Medulla oblongata (tissue), 1 donor: Measurements from ENCODE around the gene MLANA.
"Not testable (repeated sequence)": the region's sequence is repeated elsewhere in the genome, so short reads cannot be mapped to it uniquely, and the experiment has no call there.

Experiments
- DNase-seq: peaks from one replicate; pipeline ENCODE4 v3.0.0-alpha.2; 2015; ENCODE audit errors: extremely low spot score

Gene MLANA

GRCh38 chr9:5869315-5870019 is 21.2 kb upstream of the MLANA start:
- no peak for DNase-seq

DNA sequence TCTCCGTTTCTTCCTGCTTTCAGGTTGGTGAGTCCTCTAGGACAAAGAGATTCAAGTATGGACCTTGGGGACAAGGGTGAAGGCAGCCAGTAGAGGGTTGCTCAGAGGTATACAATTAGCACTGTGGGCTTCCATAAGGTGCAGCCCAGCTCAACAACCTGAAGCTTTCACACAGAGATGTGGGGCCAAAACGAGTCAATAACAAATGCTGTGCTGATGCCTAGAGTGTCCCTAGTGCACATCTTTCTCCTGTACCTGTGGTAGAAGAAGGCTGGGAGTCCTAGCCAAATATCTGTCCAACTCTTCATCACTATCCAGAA is 20.7 kb upstream of the MLANA start:
- no peak for DNase-seq

DNA sequence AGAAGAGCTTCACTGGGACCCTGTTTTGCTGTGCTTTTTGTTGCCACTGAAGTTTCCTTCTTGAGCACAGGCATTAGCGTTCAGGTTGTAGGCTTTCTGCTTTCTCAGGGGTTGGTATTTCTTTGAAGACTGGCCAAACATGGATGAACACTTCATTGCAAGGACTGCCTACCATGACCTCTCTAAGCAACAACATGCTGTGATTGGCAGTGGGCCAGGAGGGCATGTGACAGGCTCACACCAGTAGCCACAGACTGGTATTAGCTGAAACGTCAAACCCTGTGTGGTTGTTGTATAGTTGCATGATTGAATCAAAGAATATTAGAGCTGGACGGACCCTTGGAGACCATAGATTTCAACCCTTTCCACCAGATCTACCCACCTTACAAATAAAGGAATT is 20.0 kb upstream of the MLANA start:
- DNase-seq = no peak

- no peak for DNase-seq
These were observed 18.9 kb upstream of the MLANA start for GRCh38 chr9:5871785-5872184.

DNA sequence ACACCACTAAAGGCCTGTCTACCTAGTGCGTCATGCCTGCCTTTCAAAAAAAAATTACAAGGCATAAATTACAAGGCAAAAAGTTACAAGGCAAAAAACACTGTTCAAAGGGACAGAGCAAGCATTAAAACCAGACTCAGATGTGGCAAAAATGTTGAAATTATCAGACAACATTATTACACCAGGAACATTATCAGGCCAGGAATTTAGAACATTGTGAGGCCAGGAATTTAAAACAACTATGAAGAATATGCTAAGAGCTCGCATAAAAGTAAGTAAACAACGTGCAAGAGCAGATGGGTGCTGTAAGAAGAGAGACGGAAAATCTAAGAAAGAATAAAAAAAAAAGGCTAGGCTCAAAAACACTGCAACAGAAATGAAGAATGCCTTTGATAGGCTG is 18.2 kb upstream of the MLANA start:
- no peak for DNase-seq

DNA sequence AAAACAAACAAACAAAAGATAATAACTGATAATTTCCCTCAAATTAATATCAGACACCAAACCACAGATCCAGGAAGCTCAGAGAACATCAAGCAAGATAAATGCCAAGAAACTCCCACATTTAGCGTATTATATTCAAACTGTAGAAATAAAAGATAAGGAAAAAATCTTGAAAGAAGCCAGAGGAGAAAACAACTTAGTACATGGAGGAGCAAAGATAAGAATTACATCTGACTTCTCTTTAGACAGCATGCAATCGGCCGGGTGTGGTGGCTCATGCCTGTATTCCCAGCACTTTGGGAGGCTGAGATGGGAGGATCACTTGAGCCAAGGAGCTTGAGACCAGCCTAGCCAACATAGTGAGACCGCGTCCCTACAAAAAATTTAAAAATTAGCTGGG is 17.2 kb upstream of the MLANA start:
- DNase-seq = no peak

DNA sequence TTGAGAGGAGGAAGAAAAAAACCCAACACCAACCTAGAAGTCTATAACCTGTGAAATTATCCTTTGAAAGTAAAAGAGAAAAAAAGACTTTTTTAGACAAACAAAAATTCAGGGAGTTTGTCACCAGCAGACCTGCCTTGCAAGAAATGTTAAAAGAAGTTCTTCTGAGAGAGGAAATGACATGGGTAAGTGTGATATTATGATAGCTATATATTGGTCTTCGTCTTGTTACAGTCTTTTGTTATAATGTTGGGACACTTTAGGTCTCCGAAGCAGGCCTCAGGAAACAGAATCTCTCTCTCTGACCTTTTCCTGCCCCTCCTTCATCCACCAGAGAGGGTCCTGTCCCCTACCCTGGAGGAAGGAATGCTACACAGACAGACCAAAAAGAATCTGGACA is 16.6 kb upstream of the MLANA start:
- no peak for DNase-seq

- no peak for DNase-seq
These were observed 14.7 kb upstream of the MLANA start for GRCh38 chr9:5876026-5876425.

- DNase-seq = no peak
These were observed 14.0 kb upstream of the MLANA start for GRCh38 chr9:5876711-5877110.

DNA sequence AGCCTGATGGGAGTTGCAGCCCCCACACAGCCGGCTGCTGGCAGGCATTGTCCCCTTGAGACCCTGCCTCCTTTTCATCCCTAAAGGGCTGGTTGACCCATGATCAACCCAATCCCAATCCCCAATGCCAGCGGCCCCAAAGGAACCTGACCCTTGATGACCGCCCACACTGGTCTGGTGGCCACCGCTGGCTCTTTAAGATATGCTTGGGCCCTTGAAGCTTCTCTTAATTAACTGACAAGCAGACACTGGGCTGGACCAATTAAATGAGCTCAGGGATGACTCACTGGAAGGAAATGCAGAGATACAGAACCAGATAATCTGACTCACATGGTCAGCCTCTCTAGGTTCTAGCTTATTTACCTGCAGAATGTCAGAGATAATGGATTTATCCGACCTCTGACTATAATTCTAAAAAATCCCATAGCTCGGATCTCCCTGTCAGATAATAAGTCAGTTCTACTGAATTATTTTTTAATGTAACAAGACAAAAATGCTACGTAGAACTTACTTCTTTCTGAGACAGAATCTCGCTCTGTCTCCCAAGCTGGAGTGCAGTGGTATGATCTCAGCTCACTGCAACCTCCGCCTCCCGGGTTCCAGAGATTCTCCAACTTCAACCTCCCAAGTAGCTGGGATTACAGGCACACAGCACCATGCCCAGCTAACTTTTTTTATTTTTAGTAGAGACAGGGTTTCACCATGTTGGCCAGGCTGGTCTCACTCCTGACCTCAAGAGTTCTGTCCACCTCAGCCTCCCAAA is 11.1 kb upstream of the MLANA start:
- no peak for DNase-seq

DNA sequence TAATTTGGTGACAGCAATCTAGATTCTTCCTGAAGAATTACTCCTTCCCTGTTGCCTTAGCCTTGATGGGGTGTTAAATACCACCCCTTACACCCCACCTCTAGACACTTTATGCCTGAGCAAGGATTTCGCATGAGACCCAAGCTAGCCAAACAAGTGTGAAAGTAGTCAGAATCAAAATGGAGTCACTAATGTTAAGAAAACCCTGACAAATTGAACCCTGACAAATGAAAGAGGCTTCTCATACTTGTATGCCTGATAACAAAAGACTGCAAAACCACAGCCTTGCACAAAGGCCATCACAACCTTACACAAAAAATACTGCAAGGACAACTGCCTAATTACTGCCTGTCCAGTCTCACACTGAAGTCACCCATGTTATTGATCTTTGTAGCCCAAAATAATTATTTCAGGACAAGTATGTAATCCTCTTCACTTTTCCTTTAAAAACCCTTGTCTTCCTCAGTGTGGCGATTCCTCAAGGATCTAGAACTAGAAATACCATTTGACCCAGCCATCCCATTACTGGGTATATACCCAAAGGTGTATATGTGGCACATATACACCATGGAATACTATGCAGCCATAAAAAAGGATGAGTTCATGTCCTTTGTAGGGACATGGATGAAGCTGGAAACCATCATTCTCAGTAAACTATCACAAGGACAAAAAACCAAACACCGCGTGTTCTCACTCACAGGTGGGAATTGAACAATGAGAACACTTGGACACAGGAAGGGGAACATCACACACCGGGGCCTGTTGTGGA is 8.3 kb upstream of the MLANA start:
- DNase-seq = not testable (repeated sequence)

- no peak for DNase-seq
These were observed 6.5 kb upstream of the MLANA start for GRCh38 chr9:5884191-5884590.

- DNase-seq = peak; percentile 78
These were observed 4.4 kb upstream of the MLANA start for GRCh38 chr9:5886114-5886939.

DNA sequence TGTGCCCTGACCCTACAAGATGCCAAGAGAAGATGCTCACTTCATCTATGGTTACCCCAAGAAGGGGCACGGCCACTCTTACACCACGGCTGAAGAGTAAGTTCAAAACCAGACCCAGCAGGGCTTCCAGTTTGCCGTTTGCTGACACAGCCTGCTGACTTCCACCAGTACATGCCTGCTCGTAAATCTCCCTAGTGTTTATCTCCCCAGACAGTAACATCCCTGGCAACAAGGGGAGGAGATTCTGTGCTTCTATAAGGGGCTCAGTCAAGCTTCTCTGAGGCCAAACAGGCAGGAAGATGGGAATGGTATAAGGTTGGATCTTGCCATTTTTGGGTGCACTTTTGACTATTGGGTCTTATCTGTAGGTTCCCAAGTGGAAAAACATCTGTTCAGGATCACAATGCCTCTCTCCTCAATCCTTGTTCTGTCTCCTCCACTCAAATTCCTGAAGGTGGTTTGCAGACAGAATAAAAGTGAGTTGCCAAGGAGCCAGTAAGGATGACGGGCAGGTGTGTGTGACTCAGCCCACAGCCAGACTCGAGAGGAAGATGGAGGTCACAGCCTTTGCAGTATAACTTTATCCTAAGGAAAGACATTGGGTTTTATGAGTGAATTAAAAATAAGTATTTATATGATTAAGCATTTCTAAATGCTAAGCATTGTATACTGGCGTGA is 1.9 kb downstream of the MLANA start:
- no peak for DNase-seq

- no peak for DNase-seq
These were observed 2.4 kb downstream of the MLANA start for GRCh38 chr9:5893134-5893505.

DNA sequence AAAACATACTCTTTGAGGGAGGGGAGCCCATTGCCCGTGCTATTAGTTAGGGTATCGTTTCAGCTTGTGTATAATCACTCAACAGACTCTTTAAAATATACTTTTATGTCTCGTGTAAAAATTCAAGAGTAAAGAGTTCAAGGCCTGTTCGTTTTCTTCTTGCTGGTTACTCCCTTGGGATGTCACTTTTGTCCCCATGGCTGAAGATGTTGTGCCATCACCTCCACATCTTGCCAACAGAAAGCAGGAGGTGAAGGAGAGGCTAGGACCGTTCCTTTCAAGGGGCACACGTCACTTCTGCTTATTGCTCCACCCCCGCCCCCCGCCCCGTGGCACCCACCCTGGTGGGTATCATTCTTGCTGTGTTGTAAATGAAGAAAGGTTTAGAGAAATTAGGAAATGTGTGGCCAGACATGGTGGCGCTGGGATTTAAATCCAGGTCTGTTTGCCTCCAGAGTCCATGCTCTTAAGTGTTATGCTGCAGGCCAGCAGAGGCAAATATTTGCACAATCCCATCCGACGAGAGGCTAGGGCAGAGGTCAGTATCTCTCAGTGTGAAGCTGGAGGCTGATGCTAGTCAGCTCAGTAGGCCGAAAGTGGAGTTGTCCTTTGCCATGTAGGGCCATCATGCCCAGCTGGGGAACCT is 3.0 kb downstream of the MLANA start:
- no peak for DNase-seq

DNA sequence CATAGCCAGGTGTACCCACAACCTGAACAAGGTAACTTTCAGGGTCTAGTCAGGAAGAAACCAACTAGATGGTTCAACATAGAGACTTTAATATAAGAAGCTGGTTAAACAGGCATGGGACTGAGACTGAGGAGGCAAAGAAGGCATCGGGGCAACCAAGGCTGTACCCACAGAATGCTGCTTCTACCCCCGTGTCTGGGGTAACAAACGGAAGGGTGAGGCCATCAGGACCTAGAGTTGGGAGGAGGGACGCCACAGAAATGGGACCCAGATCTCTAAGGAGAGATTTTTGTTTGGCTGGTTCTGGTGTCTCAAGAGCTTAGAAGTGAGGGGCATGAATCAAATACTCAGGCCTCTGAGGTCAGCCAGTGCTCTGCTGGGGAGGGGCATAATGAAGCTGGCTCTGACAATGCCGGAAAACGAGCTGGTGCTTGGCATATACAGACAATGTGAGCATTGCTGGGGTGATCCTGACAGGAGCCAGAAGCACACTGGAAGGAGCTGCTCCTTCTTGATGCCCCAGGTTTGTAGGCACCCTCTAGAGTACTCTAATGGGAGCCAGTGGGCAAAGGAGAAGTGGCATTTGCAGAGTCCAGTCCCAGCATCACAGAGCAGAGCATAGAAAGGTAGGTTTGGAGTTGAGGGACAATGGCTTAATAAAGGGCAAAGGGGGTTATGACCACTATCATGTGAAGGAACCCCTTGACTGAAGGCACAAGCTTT is 3.7 kb downstream of the MLANA start:
- DNase-seq = no peak

DNA sequence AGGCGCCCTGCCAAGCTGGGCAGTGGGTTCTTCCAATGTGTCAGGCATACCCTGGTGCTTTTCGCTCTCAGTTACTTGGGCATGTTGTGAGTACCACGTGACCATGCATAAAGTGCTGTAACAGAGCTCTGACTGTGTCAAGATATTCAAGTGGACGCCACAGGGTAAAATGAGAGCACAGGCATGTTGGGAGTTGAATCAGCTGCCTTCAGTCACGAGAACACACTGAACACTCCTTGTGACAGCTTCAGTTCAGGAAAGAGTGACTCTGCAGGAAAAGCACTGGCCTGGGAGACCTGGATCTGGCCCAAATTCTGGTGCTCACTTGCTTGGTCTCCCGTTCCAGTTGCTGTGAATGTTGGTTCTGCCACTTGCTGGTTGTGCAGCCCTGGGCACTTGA is 5.1 kb downstream of the MLANA start:
- DNase-seq = peak; percentile 72

DNA sequence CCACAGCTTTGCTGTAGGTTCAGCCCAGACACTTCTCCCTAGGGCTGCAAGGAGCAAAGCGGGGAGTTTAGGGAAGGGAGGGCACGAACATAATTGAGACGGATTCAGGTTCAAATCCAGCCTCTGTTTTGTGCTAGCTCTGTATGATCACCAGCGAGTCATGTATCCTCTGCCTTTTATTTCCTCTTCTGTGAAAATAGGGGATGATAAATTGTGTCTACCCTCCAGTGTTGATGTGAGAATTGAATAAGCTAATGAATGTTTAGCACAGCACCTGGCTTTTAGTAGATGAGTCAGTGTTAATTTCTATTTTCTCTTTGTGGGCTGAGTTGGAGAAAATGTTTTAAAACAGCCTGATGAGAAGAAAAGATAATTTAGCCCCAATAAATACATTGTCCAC is 6.2 kb downstream of the MLANA start:
- DNase-seq = no peak

DNA sequence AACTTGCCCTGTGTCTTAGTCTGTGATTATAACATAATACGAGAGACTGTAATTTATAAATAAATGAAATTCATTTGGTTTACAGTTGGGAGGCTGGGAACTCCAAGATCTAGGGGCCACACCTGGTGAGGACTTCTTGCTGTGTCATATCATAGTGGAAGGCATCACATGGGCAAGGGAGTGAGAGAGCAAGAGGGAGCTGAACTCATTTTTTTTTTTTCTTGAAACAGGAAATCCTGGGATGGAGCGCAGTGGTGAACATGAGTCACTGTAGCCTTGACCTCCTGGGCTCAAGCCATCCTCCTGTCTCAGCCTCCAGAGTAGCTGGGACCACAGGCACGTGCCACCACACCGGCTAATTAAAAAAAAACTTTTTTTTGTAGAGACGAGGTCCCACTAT is 7.2 kb downstream of the MLANA start:
- DNase-seq = no peak
